SK-N-SH (cell line): Measurements from ENCODE around the gene CHKB. TPM values are rescaled to one million over a fixed set of nuclear protein-coding genes. Genes with fewer than 3 reads are reported as not detected.

Experiments used
- CTCF ChIA-PET: fragments of 300-600, 350-600 bp; formaldehyde crosslinking; extraction: SDS; loops from one replicate; lab custom pipeline; 2021; lab: Yijun Ruan, JAX
- POLR2A ChIA-PET: fragments of 350-600 bp; sonication (Branson Sonifier 250); formaldehyde crosslinking; extraction: SDS; loops from one replicate; lab custom pipeline; 2020; ENCODE audit warnings: antibody characterized with exemption, inconsistent platforms; lab: Yijun Ruan, JAX
- DNase-seq: peaks from one replicate; pipeline ENCODE4 v3.0.0; 2012
- H2AFZ ChIP-seq: fragments of 200-600 bp; sonication (generic); 2 replicates; pipeline ENCODE4 v1.8.1; 2016; ENCODE audit warnings: antibody characterized with exemption, mild to moderate bottlenecking, low read depth
- H3F3A ChIP-seq: fragments of 200-600 bp; sonication (generic); replicated peaks from 2 replicates; pipeline ENCODE3; 2016; ENCODE audit warnings: antibody characterized with exemption, mild to moderate bottlenecking; ENCODE audit not compliant: insufficient read depth
- H3K27ac ChIP-seq, 2 experiments: fragments of 200-500 bp in 1 of 2; fragments of 200-600 bp in 1 of 2; sonication (Bioruptor generic) in 1 of 2; sonication (generic), shearing (Covaris generic) in 1 of 2; 2 replicates each; pipeline versions ENCODE4 v1.5.1 to v1.6.1; 2014 to 2016; ENCODE audit warnings: low read depth in 2 of 2, inconsistent platforms in 1 of 2, low read length in 1 of 2, mild to moderate bottlenecking in 1 of 2, mixed read lengths in 1 of 2
- H3K27me3 ChIP-seq: fragments of 200-600 bp; sonication (generic), shearing (Covaris generic); 2 replicates; pipeline ENCODE4 v1.6.1; 2016; ENCODE audit warnings: mixed run types; ENCODE audit not compliant: insufficient read depth
- H3K36me3 ChIP-seq, 2 experiments: fragments of 200-500 bp in 1 of 2; fragments of 200-600 bp in 1 of 2; sonication (Bioruptor generic) in 1 of 2; sonication (generic) in 1 of 2; replicated peaks in 1 of 2; 2 replicates each; pipeline versions ENCODE3 to v1.5.1; 2014 to 2016; ENCODE audit warnings: low read length in 1 of 2, mild to moderate bottlenecking in 1 of 2; ENCODE audit not compliant: insufficient read depth in 2 of 2, control insufficient read depth in 1 of 2
- H3K4me1 ChIP-seq, 2 experiments: fragments of 200-500 bp in 1 of 2; fragments of 200-600 bp in 1 of 2; sonication (Bioruptor generic) in 1 of 2; sonication (generic), shearing (Covaris generic) in 1 of 2; 2 replicates each; pipeline versions ENCODE4 v1.5.1 to v1.6.1; 2014 to 2016; ENCODE audit warnings: low read depth in 1 of 2, low read length in 1 of 2, mixed run types in 1 of 2; ENCODE audit not compliant: insufficient read depth in 2 of 2, control insufficient read depth in 1 of 2
- H3K4me2 ChIP-seq: fragments of 200-600 bp; sonication (generic), shearing (Covaris generic); 2 replicates; pipeline ENCODE4 v1.6.1; 2017; ENCODE audit warnings: mixed run types
- H3K4me3 ChIP-seq, 2 experiments: fragments of 200-500 bp in 1 of 2; fragments of 200-600 bp in 1 of 2; sonication (Bioruptor generic) in 1 of 2; sonication (generic), shearing (Covaris generic) in 1 of 2; 2 replicates each; pipeline versions ENCODE4 v1.5.1 to v1.8.1; 2014 to 2016; ENCODE audit warnings: low read depth in 2 of 2, inconsistent platforms in 1 of 2, low read length in 1 of 2, mild to moderate bottlenecking in 1 of 2, mixed read lengths in 1 of 2, moderate library complexity in 1 of 2
- H3K79me2 ChIP-seq: fragments of 200-600 bp; sonication (generic); 2 replicates; pipeline ENCODE4 v1.8.1; 2017; ENCODE audit warnings: mild to moderate bottlenecking; ENCODE audit not compliant: insufficient read depth
- H3K9ac ChIP-seq: fragments of 200-600 bp; sonication (generic); 2 replicates; pipeline ENCODE4 v1.6.1; 2017; ENCODE audit warnings: mixed run types
- H3K9me2 ChIP-seq: fragments of 200-600 bp; sonication (generic); 2 replicates; pipeline ENCODE4 v1.6.1; 2017; ENCODE audit warnings: mixed run types
- H3K9me3 ChIP-seq: fragments of 200-600 bp; sonication (generic); 2 replicates; pipeline ENCODE4 v1.6.1; 2017; ENCODE audit warnings: mixed run types, mild to moderate bottlenecking, moderate library complexity
- H4K20me1 ChIP-seq: fragments of 200-600 bp; sonication (generic); 2 replicates; pipeline ENCODE4 v1.6.1; 2017; ENCODE audit warnings: mild to moderate bottlenecking, mixed run types; ENCODE audit not compliant: insufficient read depth
- CHD2 ChIP-seq: fragments of 150-350 bp; IDR thresholded peaks from 2 replicates; pipeline ENCODE4 v1.6.1; 2018; ENCODE audit warnings: low read length; ENCODE audit not compliant: partially characterized antibody
- ELF1 ChIP-seq: IDR thresholded peaks from 2 replicates; pipeline ENCODE4 v1.4.0; 2012
- EZH2phosphoT487 ChIP-seq: fragments of 200-600 bp; sonication (generic); IDR thresholded peaks from 2 replicates; pipeline ENCODE4 v1.6.1; 2017; ENCODE audit warnings: low read depth, mixed run types, mild to moderate bottlenecking, antibody characterized with exemption, moderate library complexity, borderline replicate concordance
- FOSL2 ChIP-seq: IDR thresholded peaks from 2 replicates; pipeline ENCODE4 v1.4.0; 2012; ENCODE audit warnings: low read depth, mild to moderate bottlenecking, moderate library complexity, borderline replicate concordance
- GATA2 ChIP-seq: sonication (generic); formaldehyde crosslinking; IDR thresholded peaks from 2 replicates; pipeline ENCODE4 v1.5.0; 2020; ENCODE audit warnings: mild to moderate bottlenecking, missing genetic modification reagents
- MEF2A ChIP-seq: IDR thresholded peaks from 2 replicates; pipeline ENCODE4 v1.4.0; 2012; ENCODE audit warnings: low read depth, borderline replicate concordance
- MXI1 ChIP-seq: IDR thresholded peaks from 2 replicates; pipeline ENCODE4 v1.6.1; 2012; ENCODE audit warnings: mild to moderate bottlenecking, low read depth, low read length, improper control_type of control experiment
- NRF1 ChIP-seq: IDR thresholded peaks from 2 replicates; pipeline ENCODE4 v1.6.1; 2012; ENCODE audit warnings: low read depth, mild to moderate bottlenecking, low read length
- POLR2AphosphoS5 ChIP-seq: IDR thresholded peaks from 2 replicates; pipeline ENCODE4 v1.6.1; 2012; ENCODE audit warnings: low read depth, low read length
- RXRA ChIP-seq: IDR thresholded peaks from 2 replicates; pipeline ENCODE4 v1.4.0; 2012; ENCODE audit warnings: low read depth, mild to moderate bottlenecking, borderline replicate concordance
- SIN3A ChIP-seq: IDR thresholded peaks from 2 replicates; pipeline ENCODE4 v1.6.1; 2012; ENCODE audit warnings: low read depth, mild to moderate bottlenecking, low read length, moderate library complexity, borderline replicate concordance
- SMC3 ChIP-seq: IDR thresholded peaks from 2 replicates; pipeline ENCODE4 v1.6.1; 2012; ENCODE audit warnings: low read depth, low read length, improper control_type of control experiment
- TAF1 ChIP-seq: IDR thresholded peaks from 2 replicates; pipeline ENCODE4 v1.6.1; 2012; ENCODE audit warnings: low read depth, mild to moderate bottlenecking, low read length, moderate library complexity, borderline replicate concordance
- WGBS: methylation state at CpG from one replicate; pipeline ENCODE4 v1.1.6; 2017; ENCODE audit warnings: low lambda C conversion rate; 5-methylcytosine and 5-hydroxymethylcytosine counted together
- polyA plus RNA-seq, 3 experiments: library from polyadenylated mRNA; depleted of rRNA; stranded (reverse); fragments of >200 nt; gene quantifications; 2 replicates each; pipeline ENCODE4 v1.2.3, GENCODE V29; 2012
- TF ChIP-seq, protein P1 (sequence below): IDR thresholded peaks from 2 replicates; pipeline ENCODE4 v1.4.0; 2012; ENCODE audit warnings: low read depth
- TF ChIP-seq, protein P2 (sequence below): IDR thresholded peaks from 2 replicates; pipeline ENCODE4 v1.4.0; 2012; ENCODE audit warnings: low read depth, borderline replicate concordance
- TF ChIP-seq, protein P3 (sequence below): fragments of 150-350 bp; IDR thresholded peaks from 2 replicates; pipeline ENCODE4 v1.6.1; 2016; ENCODE audit warnings: mild to moderate bottlenecking, low read depth, low read length

CHKB gene
- polyA plus RNA-seq, 1 of the 3 experiments (the other 2 are of a cell fraction): 39.6 TPM

- DNase-seq: no peak
- H3K9me2 ChIP-seq: no peaks in the 10 kb centered on the region
- no peaks in the 10 kb centered on the region for H3K9me3 ChIP-seq
- no peak overlapping the region for H3K27ac ChIP-seq
- no peaks in the 10 kb centered on the region for H3K27me3 ChIP-seq
- H4K20me1 ChIP-seq: no peaks in the 10 kb centered on the region
- H3K79me2 ChIP-seq: no peaks in the 10 kb centered on the region
- H3K4me3 ChIP-seq: no peak overlapping the region
- no peak overlapping the region for H2AFZ ChIP-seq
- H3F3A ChIP-seq: peaks cover 6% of the 10 kb centered on the region
- no peaks in the 10 kb centered on the region for H3K36me3 ChIP-seq
- ChIA-PET POLR2A (interaction anchor here (1.6 to 2.3 kb wide), 2 partner anchors 18 to 20 kb away, joined by 5 to 7 read pairs; partner anchors contain the start of genes SCO2 and SYCE3), CTCF (interaction anchor here (1.1 to 4.9 kb wide), 4 partner anchors 8 to 19 kb away, joined by 4 to 31 read pairs (median 6); partner anchors contain the start of genes SCO2 and SYCE3)
- H3K4me2 ChIP-seq: no peak overlapping the region
- 83% methylated on average over 3 of the region's 5 CpGs for WGBS
- H3K9ac ChIP-seq: no peak overlapping the region
- peaks cover 4 to 9% of the 10 kb centered on the region in 2 experiments; a peak in 2 of 4 replicates for H3K4me1 ChIP-seq
- TF ChIP-seq, protein P1, sequence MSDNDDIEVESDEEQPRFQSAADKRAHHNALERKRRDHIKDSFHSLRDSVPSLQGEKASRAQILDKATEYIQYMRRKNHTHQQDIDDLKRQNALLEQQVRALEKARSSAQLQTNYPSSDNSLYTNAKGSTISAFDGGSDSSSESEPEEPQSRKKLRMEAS: no peak
- TF ChIP-seq MEF2A: no peak
- TF ChIP-seq, protein P2, sequence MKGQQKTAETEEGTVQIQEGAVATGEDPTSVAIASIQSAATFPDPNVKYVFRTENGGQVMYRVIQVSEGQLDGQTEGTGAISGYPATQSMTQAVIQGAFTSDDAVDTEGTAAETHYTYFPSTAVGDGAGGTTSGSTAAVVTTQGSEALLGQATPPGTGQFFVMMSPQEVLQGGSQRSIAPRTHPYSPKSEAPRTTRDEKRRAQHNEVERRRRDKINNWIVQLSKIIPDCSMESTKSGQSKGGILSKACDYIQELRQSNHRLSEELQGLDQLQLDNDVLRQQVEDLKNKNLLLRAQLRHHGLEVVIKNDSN: no peak
- TF ChIP-seq RXRA: no peak
- no peak for TF ChIP-seq EZH2phosphoT487
- TF ChIP-seq SMC3: no peak
- no peak for TF ChIP-seq TAF1
- no peak for TF ChIP-seq CHD2
- TF ChIP-seq POLR2AphosphoS5: no peak
- TF ChIP-seq ELF1: no peak
- TF ChIP-seq MXI1: no peak
- TF ChIP-seq SIN3A: no peak
- TF ChIP-seq NRF1: no peak
- no peak for TF ChIP-seq GATA2 (CRISPR knock-in tag)
- TF ChIP-seq, protein P3, sequence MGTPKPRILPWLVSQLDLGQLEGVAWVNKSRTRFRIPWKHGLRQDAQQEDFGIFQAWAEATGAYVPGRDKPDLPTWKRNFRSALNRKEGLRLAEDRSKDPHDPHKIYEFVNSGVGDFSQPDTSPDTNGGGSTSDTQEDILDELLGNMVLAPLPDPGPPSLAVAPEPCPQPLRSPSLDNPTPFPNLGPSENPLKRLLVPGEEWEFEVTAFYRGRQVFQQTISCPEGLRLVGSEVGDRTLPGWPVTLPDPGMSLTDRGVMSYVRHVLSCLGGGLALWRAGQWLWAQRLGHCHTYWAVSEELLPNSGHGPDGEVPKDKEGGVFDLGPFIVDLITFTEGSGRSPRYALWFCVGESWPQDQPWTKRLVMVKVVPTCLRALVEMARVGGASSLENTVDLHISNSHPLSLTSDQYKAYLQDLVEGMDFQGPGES: no peak
- TF ChIP-seq FOSL2: no peak
Measured at GRCh38 chr22:50544746-50545253, 37.8 kb downstream of the CHKB start.
